ENCODE data around the gene GSK3A.

Gene GSK3A

DNA sequence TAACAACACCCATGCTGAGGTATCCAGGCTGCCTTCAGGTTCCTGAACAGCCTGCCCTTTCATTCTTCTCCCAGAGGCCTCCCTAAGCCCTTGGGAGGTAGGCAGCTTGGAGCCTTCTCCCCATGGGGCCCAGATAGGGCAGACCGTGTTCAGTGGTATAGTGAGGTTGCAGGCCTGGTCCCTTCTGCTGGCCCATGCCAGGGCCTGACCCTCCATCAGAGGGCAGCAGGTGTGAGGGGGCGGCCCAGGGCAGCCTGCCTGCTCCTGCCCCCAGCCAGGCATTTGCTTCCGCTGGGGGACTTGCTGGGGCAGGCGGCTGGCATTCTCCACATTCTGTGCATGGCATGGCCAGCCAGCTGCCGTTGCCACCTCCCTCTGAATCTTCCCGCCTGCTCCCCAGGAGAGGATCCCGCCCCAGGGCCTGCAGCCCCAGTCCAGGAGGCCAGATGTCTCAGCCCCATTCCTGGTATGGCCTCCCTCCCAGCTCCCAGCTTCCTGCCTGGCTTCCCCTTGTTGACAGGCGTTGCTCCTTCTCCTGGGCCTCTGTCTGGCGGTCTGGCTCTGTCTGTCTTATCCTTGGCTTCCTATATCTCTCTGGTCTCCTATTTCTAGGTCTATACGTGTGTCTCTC lies 35.5 kb upstream of the GSK3A start:
- H3K4me3 ChIP-seq (ENCODE audit: control insufficient read depth, low read depth, low read length) = no peak overlapping the region

GRCh38 chr19:42276821-42277220 lies 34.4 kb upstream of the GSK3A start:
- no peak overlapping the region for H3K4me3 ChIP-seq (ENCODE audit: control insufficient read depth, low read depth, low read length)
- TF ChIP-seq, protein P1, sequence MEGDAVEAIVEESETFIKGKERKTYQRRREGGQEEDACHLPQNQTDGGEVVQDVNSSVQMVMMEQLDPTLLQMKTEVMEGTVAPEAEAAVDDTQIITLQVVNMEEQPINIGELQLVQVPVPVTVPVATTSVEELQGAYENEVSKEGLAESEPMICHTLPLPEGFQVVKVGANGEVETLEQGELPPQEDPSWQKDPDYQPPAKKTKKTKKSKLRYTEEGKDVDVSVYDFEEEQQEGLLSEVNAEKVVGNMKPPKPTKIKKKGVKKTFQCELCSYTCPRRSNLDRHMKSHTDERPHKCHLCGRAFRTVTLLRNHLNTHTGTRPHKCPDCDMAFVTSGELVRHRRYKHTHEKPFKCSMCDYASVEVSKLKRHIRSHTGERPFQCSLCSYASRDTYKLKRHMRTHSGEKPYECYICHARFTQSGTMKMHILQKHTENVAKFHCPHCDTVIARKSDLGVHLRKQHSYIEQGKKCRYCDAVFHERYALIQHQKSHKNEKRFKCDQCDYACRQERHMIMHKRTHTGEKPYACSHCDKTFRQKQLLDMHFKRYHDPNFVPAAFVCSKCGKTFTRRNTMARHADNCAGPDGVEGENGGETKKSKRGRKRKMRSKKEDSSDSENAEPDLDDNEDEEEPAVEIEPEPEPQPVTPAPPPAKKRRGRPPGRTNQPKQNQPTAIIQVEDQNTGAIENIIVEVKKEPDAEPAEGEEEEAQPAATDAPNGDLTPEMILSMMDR (IDR thresholded peaks at IDR 0.05; ENCODE audit: control insufficient read depth, insufficient read depth, low read depth, low read length, missing control alignments) = no peak
- DNase-seq (ENCODE audit: low read depth) = no peak

More for the DNA sequence above, 35.5 kb upstream of the GSK3A start:
- TF ChIP-seq, protein P1 (IDR thresholded peaks at IDR 0.05; ENCODE audit: control insufficient read depth, insufficient read depth, low read depth, low read length, missing control alignments) = no peak
- no peak for DNase-seq (ENCODE audit: low read depth)

- TF ChIP-seq, protein P1 (IDR thresholded peaks at IDR 0.05; ENCODE audit: control insufficient read depth, insufficient read depth, low read depth, low read length, missing control alignments) = no peak
- DNase-seq (ENCODE audit: low read depth) = no peak
- no peak overlapping the region for H3K4me3 ChIP-seq (ENCODE audit: control insufficient read depth, low read depth, low read length)
Measured at GRCh38 chr19:42276284-42276683, 33.9 kb upstream of the GSK3A start.

GRCh38 chr19:42275517-42275916 lies 33.1 kb upstream of the GSK3A start:
- TF ChIP-seq, protein P1 (IDR thresholded peaks at IDR 0.05; ENCODE audit: control insufficient read depth, insufficient read depth, low read depth, low read length, missing control alignments) = no peak
- DNase-seq (ENCODE audit: low read depth) = no peak
- H3K4me3 ChIP-seq (ENCODE audit: control insufficient read depth, low read depth, low read length) = no peak overlapping the region

GRCh38 chr19:42275103-42275502 lies 32.7 kb upstream of the GSK3A start:
- H3K4me3 ChIP-seq (ENCODE audit: control insufficient read depth, low read depth, low read length) = no peak overlapping the region
- TF ChIP-seq, protein P1 (IDR thresholded peaks at IDR 0.05; ENCODE audit: control insufficient read depth, insufficient read depth, low read depth, low read length, missing control alignments) = no peak
- DNase-seq (ENCODE audit: low read depth) = no peak

DNA sequence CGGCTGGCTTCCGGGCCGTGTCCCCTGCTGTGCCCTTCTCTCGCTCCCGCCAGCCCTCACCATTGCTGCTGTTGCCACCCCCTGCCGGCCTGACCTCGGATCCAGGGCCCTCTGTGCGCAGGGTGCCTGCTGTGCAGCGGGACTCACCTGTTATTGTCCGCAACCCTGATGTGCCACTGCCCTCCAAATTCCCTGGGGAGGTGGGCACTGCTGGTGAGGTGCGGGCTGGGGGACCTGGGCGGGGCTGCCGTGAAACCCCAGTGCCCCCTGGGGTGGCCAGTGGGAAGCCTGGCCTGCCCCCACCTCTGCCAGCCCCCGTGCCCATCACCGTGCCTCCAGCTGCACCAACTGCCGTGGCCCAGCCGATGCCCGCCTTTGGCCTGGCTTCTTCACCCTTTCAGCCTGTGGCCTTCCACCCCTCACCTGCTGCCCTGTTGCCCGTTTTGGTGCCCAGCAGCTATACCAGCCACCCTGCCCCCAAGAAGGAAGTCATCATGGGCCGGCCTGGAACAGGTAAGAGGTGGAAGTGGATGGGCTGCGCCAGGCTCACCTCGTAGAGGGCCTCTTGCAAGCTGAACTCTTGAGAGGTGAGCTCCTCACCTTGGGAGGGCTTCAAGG lies 31.8 kb upstream of the GSK3A start:
- DNase-seq (ENCODE audit: low read depth) = no peak
- no peak overlapping the region for H3K4me3 ChIP-seq (ENCODE audit: control insufficient read depth, low read depth, low read length)
- TF ChIP-seq, protein P1 (IDR thresholded peaks at IDR 0.05; ENCODE audit: control insufficient read depth, insufficient read depth, low read depth, low read length, missing control alignments) = no peak
